ENCODE data around the gene TRIM49D1.
"Not testable (repeated sequence)": the region's sequence is repeated elsewhere in the genome, so short reads cannot be mapped to it uniquely, and the experiment has no call there.

The TRIM49D1 gene, protein sequence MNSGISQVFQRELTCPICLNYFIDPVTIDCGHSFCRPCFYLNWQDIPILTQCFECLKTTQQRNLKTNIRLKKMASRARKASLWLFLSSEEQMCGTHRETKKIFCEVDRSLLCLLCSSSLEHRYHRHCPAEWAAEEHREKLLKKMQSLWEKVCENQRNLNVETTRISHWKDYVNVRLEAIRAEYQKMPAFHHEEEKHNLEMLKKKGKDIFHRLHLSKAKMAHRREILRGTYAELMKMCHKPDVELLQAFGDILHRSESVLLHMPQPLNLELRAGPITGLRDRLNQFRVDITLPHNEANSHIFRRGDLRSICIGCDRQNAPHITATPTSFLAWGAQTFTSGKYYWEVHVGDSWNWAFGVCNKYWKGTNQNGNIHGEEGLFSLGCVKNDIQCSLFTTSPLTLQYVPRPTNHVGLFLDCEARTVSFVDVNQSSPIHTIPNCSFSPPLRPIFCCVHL

DNA sequence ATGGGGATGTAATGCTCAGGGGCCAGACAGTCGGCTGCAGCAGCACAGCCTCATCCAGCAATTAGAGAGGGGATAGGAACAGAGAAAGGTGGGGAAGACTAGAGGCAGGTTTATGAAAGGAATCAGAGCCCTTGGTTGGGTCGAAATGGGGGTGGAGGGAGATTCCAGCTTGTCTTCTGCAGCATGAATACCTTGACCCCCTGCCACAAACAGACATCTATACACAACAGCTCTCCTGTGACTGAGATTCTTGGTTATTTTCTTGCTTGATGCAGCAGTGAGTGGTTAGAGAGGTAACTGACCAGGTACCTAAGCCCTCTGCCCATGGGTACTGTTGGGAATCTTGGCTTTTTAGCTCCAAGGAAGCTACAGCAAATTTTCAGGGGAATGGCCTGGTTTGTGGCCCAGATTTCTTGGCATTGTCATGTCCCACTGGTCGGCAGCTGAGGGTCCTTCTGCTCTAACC lies at the start of gene TRIM49D1:
Gene TRIM49D1, minus strand, starts transcription at position 51 of the 466 bp plus-strand sequence. CDS start 4,535 bp downstream, outside the sequence.
- DNase-seq = no peak

DNA sequence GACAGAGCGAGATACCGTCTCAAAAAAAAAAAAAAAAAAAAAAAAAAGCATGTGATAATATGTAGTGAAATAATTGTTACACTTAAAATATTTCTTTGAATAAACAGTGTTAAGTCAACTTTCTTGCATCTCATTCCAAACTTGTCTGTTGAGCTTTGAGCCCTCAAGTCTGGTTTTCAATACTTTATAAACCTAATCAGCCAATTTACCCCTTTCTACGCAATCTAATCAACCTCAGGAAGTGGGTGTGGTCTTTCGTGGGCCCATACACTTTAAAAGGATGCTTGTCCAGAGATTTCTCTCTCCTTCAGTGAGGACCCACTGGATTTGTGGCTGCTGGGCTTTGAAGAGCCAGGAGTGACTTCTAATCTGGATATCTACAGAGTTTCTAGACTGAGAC lies 43.7 kb upstream of the TRIM49D1 start, which contains the start of gene TRIM64:
Gene TRIM64, plus strand, starts transcription at position 301 of the 400 bp plus-strand sequence. CDS start 2,467 bp downstream, outside the sequence.
- not testable (repeated sequence) for DNase-seq

DNA sequence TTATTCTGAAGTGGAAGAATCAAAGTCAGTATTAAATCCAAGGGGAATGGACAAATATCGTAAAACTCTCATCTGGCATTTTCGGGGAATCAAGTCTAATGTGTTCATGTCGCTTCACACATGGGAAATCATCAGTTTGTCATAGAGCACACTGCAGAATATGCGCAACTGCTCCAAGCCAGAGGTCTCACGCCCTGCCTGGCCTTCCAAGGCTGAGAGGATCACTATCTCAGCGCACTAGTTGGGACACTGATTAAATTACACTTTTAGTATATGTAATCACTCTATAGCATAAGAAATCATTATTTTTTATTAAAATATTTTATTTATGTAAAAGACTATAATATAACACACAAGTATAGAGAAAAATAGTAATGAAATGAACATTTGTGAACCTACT lies 38.8 kb upstream of the TRIM49D1 start:
- not testable (repeated sequence) for DNase-seq

DNA sequence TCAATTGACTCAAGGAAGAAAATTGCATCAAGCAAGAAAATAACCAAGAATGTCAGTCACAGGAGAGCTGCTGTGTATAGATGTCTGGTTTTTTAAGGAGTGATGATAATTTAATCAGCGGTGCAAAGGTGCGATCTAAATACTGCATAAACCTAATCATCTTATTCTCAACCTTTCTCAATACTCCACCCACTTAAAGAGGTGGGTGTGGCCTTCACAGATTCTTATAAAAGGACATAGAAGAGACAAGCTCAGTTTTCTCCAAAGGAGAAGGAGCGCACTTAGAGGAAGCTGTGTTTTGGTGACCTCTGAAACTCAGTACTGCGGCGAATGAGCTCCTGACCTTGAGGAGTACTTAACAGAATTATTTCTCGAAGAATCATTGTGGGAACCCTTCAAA lies 1.7 kb upstream of the TRIM49D1 start, which contains the start of gene TRIM49D2:
Gene TRIM49D2, plus strand, starts transcription at position 301 of the 400 bp plus-strand sequence. CDS start 2,698 bp downstream, outside the sequence.
- not testable (repeated sequence) for DNase-seq

DNA sequence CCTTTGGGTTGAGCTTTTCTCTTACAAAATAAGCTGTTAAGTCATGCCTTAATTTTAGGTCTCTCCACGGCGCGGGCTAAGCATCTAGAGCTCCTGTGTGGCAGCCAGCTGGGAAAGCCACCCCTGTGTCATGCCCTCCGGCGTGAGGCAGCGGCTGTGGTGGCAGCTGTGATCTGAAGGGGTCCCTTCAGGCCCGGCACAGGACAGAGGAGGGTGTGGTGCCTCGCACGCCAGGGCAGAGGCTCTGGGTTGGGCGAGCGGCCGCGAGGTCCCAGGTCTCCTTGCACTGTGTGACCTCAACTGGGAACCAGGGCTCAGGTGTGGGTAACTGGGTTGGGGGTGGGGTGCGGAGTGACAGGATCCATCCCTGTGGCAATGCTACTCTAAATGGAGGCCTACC lies 21.2 kb downstream of the TRIM49D1 start:
- DNase-seq = not testable (repeated sequence)

DNA sequence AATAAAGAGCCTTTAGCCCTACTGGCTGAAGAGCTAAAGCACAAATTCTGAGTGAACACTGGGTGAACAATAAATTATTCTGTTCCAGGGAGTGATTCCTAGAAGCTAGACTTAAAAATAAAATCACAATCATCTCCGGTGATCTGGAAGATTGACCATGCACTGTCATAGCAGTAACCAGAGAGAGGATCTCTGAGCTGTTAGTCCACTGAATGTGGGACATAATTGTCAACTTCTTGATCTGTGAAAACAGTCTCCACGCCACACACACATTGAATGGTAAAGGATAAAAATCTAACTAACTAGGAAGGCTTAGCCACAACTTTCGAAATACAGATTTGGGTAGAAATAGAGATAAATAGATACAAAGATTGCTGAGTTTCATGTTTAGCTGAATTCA lies 28.8 kb downstream of the TRIM49D1 start:
- DNase-seq = not testable (repeated sequence)

DNA sequence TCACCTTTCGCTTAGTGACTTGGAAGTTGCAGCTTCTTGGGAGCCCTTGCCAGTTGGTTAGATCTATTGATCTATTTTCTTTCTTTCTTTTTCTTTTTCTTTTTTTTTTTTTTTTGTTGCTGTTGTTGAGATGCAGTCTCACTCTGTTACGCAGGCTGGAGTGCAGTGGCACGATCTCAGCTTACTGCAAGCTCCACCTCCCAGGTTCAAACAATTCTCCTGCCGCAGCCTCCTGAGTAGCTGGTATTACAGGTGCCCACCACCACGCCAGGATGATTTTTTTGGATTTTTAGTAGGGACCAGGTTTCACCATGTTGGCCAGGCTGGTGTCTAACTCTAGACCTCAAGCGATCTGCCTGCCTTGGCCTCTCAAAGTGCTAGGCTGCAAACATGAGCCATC lies 44.5 kb downstream of the TRIM49D1 start:
- DNase-seq = not testable (repeated sequence)

DNA sequence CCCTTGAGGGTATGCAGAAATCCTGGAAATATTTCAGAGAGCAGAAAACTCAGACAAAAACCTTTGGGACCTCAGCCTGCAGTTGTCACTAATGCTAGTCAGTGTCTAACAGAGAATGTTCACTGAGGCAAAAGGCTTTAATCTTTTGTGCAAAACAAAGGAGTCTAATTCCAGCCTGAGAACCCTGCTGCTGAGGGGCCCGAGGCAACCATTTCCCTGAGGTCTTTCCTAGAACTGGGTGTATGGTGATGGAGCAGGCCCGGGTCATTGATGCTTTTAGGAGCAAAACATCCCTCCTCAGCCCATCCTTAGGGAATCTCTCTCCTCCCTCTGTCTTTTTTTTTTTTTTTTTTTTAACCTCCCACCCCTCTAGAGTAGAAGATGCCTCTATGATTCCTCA lies 49.5 kb downstream of the TRIM49D1 start:
- DNase-seq = not testable (repeated sequence)

DNA sequence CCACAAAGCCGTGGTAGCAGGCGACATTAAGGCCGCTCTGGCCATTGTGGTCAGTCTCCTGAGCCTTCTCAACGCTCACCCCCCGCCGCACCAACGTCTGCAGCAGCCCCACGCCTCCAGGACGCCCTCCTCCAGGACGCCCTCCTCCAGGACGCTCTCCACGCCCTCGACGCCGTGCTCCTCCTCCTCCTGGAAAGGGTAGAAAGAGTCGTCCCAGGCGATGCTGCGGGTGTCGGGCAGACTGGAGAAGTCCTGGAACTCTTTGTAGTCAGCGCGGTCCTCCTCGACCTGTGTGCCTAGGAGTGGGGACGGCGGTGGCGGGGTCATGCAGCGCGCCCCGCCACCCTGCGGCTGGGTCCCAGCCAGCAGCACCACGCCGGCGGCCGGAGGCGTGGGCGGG lies 56.8 kb downstream of the TRIM49D1 start:
- not testable (repeated sequence) for DNase-seq

DNA sequence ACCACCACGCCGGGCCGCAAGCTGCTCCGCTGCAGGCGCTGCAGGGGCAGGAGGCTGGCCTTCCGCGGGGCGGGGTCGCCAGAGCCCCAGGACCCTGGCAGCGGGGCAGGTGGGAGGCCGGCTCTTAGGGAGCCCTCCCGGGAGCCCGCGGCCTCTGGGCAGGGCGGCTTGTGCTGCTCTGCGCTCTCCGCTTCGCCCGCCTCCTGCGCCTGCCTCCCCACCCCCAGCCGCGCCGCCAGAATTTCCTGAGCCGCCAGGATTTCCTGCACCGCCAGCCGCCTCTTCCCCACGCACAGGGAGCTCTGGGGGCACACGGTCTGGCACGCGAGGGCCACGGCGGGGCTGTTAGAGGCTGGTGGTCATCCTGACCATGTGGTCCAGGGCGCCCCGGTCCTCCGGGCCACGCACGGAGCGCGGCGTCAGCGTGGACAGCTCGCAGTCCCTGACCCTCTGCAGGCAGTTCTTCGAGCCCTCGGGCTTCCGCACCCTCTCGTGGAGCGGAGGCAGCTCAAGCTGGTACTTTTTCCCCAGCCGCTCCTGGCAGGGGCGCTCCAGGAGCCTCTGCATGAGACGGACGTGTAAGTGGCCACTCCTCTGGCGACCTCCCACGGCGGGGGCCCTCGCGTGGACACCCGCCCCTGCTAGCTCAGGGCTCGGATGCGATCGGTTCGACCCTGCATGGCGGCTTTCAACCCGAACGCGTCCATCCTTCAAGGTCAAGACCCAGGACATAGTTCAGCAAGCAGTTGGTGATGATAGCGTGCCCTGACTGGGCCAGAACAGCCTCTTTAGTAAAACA lies 57.9 kb downstream of the TRIM49D1 start:
- not testable (repeated sequence) for DNase-seq
